ENCODE results near the gene SNX8.

Gene SNX8

DNA sequence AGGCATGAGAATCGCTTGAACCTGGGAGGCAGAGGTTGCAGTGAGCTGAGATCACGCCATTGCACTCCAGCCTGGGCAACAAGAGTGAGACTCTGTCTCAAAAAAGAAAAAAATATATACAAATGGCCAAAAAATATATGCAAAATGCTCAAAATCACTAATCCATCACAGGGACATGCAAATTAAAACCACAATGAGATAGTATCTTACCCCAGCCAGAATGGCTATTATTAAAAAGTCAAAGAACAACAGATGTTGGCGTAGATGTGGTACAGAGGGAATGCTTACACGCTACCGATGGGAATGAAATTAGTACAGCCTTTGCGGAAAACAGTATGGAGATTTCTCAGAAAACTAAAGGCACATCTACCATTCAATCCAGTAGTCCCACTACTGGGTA lies 17.4 kb downstream of the SNX8 start:
- TF ChIP-seq, protein P1, sequence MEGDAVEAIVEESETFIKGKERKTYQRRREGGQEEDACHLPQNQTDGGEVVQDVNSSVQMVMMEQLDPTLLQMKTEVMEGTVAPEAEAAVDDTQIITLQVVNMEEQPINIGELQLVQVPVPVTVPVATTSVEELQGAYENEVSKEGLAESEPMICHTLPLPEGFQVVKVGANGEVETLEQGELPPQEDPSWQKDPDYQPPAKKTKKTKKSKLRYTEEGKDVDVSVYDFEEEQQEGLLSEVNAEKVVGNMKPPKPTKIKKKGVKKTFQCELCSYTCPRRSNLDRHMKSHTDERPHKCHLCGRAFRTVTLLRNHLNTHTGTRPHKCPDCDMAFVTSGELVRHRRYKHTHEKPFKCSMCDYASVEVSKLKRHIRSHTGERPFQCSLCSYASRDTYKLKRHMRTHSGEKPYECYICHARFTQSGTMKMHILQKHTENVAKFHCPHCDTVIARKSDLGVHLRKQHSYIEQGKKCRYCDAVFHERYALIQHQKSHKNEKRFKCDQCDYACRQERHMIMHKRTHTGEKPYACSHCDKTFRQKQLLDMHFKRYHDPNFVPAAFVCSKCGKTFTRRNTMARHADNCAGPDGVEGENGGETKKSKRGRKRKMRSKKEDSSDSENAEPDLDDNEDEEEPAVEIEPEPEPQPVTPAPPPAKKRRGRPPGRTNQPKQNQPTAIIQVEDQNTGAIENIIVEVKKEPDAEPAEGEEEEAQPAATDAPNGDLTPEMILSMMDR (IDR thresholded peaks at IDR 0.05; ENCODE audit: extremely low read depth, missing control alignments), result no peak
- DNase-seq (ENCODE audit: low spot score), result no peak

DNA sequence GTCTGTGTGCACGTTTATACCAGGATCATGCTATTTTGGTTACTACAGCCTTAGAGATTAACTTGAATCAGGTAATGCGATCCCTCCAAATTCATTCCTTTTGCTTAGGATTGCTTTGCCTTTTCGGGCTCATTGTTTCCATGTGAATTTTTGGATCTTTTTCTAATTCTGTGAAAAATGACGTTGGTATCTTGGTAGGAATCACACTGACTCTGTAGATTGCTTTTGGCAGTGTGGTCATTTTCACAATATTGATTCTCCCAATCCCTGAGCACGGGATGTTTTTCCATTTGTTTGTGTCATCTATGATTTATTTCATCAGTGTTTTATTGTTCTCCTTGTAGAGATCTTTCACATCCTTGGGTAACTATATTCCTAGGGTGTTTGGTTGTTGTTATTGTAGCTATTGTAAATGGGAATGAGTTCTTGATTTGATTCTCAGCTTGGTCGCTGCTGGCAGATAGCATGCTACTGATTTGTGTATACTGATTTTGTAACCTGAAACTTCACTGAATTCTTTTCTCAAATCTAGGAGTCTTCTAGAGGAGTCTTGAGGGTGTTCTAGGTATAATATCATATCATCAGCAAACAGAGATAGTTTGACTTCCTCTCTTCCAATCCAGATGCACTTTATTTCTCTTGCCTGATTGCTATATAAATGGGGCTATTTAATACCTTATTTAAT lies 18.2 kb downstream of the SNX8 start:
- no peak for DNase-seq (ENCODE audit: low spot score)
- TF ChIP-seq, protein P1 (IDR thresholded peaks at IDR 0.05; ENCODE audit: extremely low read depth, missing control alignments), result no peak

DNA sequence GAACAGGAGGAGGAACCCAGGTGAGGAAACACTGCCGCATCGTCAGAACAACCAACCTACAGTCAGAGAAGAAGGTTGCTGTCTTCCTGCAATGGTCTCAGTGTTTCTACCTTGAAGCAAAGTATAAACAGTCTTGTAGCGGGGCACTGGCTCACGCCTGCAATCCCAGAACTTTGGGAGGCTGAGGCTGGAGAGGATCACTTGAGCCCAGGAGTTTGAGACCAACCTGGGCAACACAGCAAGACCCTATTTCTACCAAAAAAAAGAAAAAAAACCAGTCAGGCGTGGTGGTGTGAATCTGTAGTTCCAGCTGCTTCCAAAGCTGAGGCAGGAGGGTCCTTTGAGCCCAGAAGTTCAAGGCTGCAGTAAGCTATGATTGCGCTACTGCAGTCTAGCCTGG lies 23.4 kb downstream of the SNX8 start:
- DNase-seq (ENCODE audit: low spot score), result no peak
- TF ChIP-seq, protein P1 (IDR thresholded peaks at IDR 0.05; ENCODE audit: extremely low read depth, missing control alignments), result no peak

DNA sequence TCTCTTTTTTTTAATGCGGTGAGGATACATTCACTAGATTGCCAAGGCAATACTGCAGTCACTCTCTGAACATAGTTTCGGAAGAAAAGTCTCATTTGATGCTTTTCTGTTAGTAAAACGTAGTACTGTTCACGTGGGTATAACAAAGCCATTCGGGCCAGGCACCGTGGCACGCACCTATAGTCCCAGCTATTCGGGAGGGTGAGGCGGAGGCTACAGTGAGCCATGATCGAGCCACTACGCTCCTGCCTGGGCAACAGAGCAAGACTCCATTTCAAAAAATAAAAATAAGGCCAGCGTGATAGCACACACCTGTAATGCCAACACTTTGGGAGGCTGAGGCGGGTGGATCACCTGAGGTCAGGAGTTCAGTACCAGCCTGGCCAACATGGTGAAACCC lies 24.6 kb downstream of the SNX8 start:
- no peak for DNase-seq (ENCODE audit: low spot score)
- TF ChIP-seq, protein P1 (IDR thresholded peaks at IDR 0.05; ENCODE audit: extremely low read depth, missing control alignments), result no peak

DNA sequence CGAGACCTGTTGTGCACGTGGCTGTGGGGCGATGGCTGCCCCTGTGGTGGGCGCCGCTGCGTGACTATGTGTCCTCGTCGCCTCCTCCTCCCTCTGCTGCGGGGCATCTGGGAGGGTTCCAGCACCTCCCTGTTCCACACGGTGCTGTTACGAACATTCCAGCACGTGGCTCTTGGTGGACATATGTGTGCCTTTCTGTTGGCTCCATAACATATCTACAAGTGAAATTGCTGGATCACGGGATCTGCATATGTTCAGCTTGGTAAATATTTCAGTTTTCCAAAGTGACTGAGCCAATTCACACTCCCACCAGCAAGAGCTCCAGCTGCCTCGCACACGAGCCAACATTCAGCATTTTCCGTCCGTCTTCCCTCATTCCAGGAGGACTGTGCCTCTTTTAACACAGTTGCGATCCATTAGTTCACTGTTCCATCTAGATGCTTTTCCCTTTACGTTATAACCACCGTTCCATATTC lies 25.1 kb downstream of the SNX8 start:
- TF ChIP-seq, protein P1 (IDR thresholded peaks at IDR 0.05; ENCODE audit: extremely low read depth, missing control alignments), result no peak
- DNase-seq (ENCODE audit: low spot score), result no peak

DNA sequence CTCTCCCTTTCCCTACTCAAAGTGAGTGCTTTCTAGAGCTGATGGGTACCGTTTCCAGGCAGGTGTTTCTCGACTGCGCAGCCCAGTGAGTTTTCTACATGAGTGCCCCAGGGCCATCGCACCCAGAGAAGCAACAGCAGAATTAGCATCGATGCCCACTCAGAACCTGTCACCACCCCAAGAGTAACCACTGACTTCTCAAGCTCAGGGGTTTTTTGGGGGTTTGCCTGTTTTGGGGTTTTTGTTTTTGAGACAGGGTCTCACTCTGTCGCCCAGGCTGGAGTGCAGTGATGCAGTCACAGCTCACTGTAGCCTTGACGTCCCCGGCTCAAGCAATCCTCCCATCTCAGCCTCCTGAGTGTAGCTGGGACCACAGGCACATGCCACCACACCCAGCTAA lies 25.7 kb downstream of the SNX8 start:
- no peak for DNase-seq (ENCODE audit: low spot score)
- TF ChIP-seq, protein P1 (IDR thresholded peaks at IDR 0.05; ENCODE audit: extremely low read depth, missing control alignments), result no peak

DNA sequence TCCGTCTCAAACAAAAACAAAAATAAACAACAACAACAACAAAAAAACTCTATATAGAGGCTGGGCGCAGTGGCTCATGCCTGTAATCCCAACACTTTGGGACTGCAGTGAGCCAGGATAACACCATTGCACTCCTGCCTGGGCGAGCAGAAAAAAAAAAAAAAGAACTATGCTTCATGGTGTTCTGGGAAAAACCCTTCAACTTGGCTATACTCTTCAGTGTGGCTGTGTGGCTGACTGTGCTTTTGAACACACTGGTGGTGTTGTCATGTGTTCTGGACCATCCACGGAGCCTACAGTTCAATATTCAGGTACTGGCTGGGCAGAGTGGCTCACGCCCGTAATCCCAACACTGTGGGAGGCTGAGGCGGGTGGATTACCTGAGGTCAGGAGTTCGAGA lies 26.5 kb downstream of the SNX8 start:
- TF ChIP-seq, protein P1 (IDR thresholded peaks at IDR 0.05; ENCODE audit: extremely low read depth, missing control alignments), result no peak
- peak; percentile 48 for DNase-seq (ENCODE audit: low spot score)
